ENCODE measurements around the gene GLB1L. TPM values are rescaled to one million over a fixed set of nuclear protein-coding genes. Genes with fewer than 3 reads are reported as not detected.

Gene GLB1L
- polyA plus RNA-seq, 1 donor (not counting 4 experiments of a cell fraction or from before 2014, with no cell fraction given) = 5.2 TPM

- H3K4me2 ChIP-seq (ENCODE audit: control insufficient read depth, extremely low read depth, insufficient read depth, low read depth, low read length) = no peak overlapping the region
- H3K4me3 ChIP-seq (ENCODE audit: control insufficient read depth in 2 of 3, extremely low read depth in 1 of 3, insufficient read depth in 2 of 3, low read depth in 1 of 3, low read length in 3 of 3) = no peak overlapping the region
- H3K9ac ChIP-seq (ENCODE audit: control insufficient read depth, extremely low read depth, insufficient read depth, low read length) = no peak overlapping the region
- H3K79me2 ChIP-seq (ENCODE audit: control insufficient read depth, insufficient read depth, low read length) = no peaks in the 10 kb centered on the region
- H3K36me3 ChIP-seq (ENCODE audit: control insufficient read depth in 2 of 2, extremely low read depth in 1 of 2, insufficient read depth in 2 of 2, low read length in 2 of 2) = no peaks in the 10 kb centered on the region
- peaks cover 15% of the 10 kb centered on the region for H3K4me1 ChIP-seq (ENCODE audit: control insufficient read depth, extremely low read depth, insufficient read depth, low read length)
- no peak overlapping the region for H2AFZ ChIP-seq (ENCODE audit: control insufficient read depth, low read length)
- DNase-seq (ENCODE audit: low read depth, low spot score) (no peak), FAIRE-seq (no peak)
- H3K27me3 ChIP-seq (ENCODE audit: control insufficient read depth, extremely low read depth, insufficient read depth, low read length) = no peaks in the 10 kb centered on the region
- H4K20me1 ChIP-seq (ENCODE audit: control insufficient read depth, extremely low read depth, insufficient read depth, low read length) = no peaks in the 10 kb centered on the region
- no peak overlapping the region for H3K27ac ChIP-seq (ENCODE audit: control insufficient read depth, insufficient read depth, low read length)
- no peaks in the 10 kb centered on the region for H3K9me3 ChIP-seq (ENCODE audit: control insufficient read depth, low read depth, low read length)
- TF ChIP-seq CTCF (optimal IDR thresholded peaks at IDR 0.05 in 1 of 3, IDR thresholded peaks at IDR 0.05 in 1 of 3, conservative IDR thresholded peaks at IDR 0.05 in 1 of 3; ENCODE audit: extremely low read depth in 1 of 3, insufficient read depth in 2 of 3, low read length in 3 of 3) (no peak), EZH2 (IDR thresholded peaks at IDR 0.05; ENCODE audit: low read length) (no peak)
- no peaks in the 10 kb centered on the region for H3K9me1 ChIP-seq (ENCODE audit: control insufficient read depth, extremely low read depth, insufficient read depth, low read length)
- dilution Hi-C loops (cut with MboI; ENCODE audit: extremely low pct_ligation_motif_present, low sequenced_read_pairs) = no loop called here
Observed at GRCh38 chr2:219292616-219293015, 47.4 kb upstream of the GLB1L start.

- no peak for FAIRE-seq
- no peak overlapping the region for H3K4me3 ChIP-seq (ENCODE audit: control insufficient read depth in 2 of 3, extremely low read depth in 1 of 3, insufficient read depth in 2 of 3, low read depth in 1 of 3, low read length in 3 of 3)
- no peaks in the 10 kb centered on the region for H4K20me1 ChIP-seq (ENCODE audit: control insufficient read depth, extremely low read depth, insufficient read depth, low read length)
- no peaks in the 10 kb centered on the region for H3K79me2 ChIP-seq (ENCODE audit: control insufficient read depth, insufficient read depth, low read length)
- peaks cover 15% of the 10 kb centered on the region for H3K4me1 ChIP-seq (ENCODE audit: control insufficient read depth, extremely low read depth, insufficient read depth, low read length)
- H3K27ac ChIP-seq (ENCODE audit: control insufficient read depth, insufficient read depth, low read length) = no peak overlapping the region
- TF ChIP-seq CTCF (optimal IDR thresholded peaks at IDR 0.05 in 1 of 3, IDR thresholded peaks at IDR 0.05 in 1 of 3, conservative IDR thresholded peaks at IDR 0.05 in 1 of 3; ENCODE audit: extremely low read depth in 1 of 3, insufficient read depth in 2 of 3, low read length in 3 of 3) (no peak), EZH2 (IDR thresholded peaks at IDR 0.05; ENCODE audit: low read length) (no peak)
- H3K4me2 ChIP-seq (ENCODE audit: control insufficient read depth, extremely low read depth, insufficient read depth, low read depth, low read length) = no peak overlapping the region
- DNase-seq (ENCODE audit: low read depth, low spot score) = no peak
- dilution Hi-C loops (cut with MboI; ENCODE audit: extremely low pct_ligation_motif_present, low sequenced_read_pairs) = no loop called here
- H3K9me3 ChIP-seq (ENCODE audit: control insufficient read depth, low read depth, low read length) = no peaks in the 10 kb centered on the region
- H3K27me3 ChIP-seq (ENCODE audit: control insufficient read depth, extremely low read depth, insufficient read depth, low read length) = no peaks in the 10 kb centered on the region
- no peaks in the 10 kb centered on the region for H3K36me3 ChIP-seq (ENCODE audit: control insufficient read depth in 2 of 2, extremely low read depth in 1 of 2, insufficient read depth in 2 of 2, low read length in 2 of 2)
- H3K9me1 ChIP-seq (ENCODE audit: control insufficient read depth, extremely low read depth, insufficient read depth, low read length) = no peaks in the 10 kb centered on the region
- no peak overlapping the region for H2AFZ ChIP-seq (ENCODE audit: control insufficient read depth, low read length)
- no peak overlapping the region for H3K9ac ChIP-seq (ENCODE audit: control insufficient read depth, extremely low read depth, insufficient read depth, low read length)
Observed at GRCh38 chr2:219291910-219292490, 46.8 kb upstream of the GLB1L start.
